WTC11 (cell line): ENCODE measurements around the gene ODAD4. TPM values are rescaled to one million over a fixed set of nuclear protein-coding genes. Genes with fewer than 3 reads are reported as not detected.

Source experiments
- ATAC-seq: fragments of 200-7000 bp; cut with Tn5 transposase; 2 replicates; pipeline ENCODE4 v1.10.0; 2021; ENCODE audit warnings: mild to moderate bottlenecking, moderate library complexity
- CTCF ChIA-PET: fragments of 300-600 bp; sonication (Branson Sonifier 250); formaldehyde crosslinking; loops from one replicate; lab custom pipeline; 2021; ENCODE audit warnings: antibody characterized with exemption; lab: Charles Lee
- POLR2A ChIA-PET: fragments of 350-600 bp; sonication (Branson Sonifier 250); formaldehyde crosslinking; loops from one replicate; lab custom pipeline; 2021; ENCODE audit warnings: antibody characterized with exemption; lab: Charles Lee
- DNase-seq: peaks from one replicate; pipeline ENCODE4 v3.0.0; 2021; ENCODE audit warnings: low spot score
- H3K27ac Mint-ChIP-seq: 2 replicates; pipeline ENCODE4 v1.8.0; 2021; ENCODE audit warnings: mixed read lengths
- H3K27me3 Mint-ChIP-seq: 2 replicates; pipeline ENCODE4 v1.8.0; 2021; ENCODE audit warnings: low read depth, mild to moderate bottlenecking, moderate library complexity, mixed read lengths
- H3K36me3 Mint-ChIP-seq: 2 replicates; pipeline ENCODE4 v1.8.0; 2021; ENCODE audit warnings: mixed read lengths
- H3K4me1 Mint-ChIP-seq: 2 replicates; pipeline ENCODE4 v1.8.0; 2022; ENCODE audit warnings: mixed read lengths
- H3K4me3 Mint-ChIP-seq: 2 replicates; pipeline ENCODE4 v1.8.0; 2021; ENCODE audit warnings: mild to moderate bottlenecking, moderate library complexity, mixed read lengths
- H3K9me3 Mint-ChIP-seq: 2 replicates; pipeline ENCODE4 v1.8.0; 2021; ENCODE audit warnings: mixed read lengths
- ELF4 ChIP-seq: sonication (generic); formaldehyde crosslinking; IDR thresholded peaks from 2 replicates; pipeline ENCODE4 v1.8.1; 2022; ENCODE audit warnings: low read depth, mild to moderate bottlenecking, moderate library complexity, missing genetic modification reagents
- FOXK1 ChIP-seq: sonication (generic); formaldehyde crosslinking; IDR thresholded peaks from 2 replicates; pipeline ENCODE4 v1.8.0; 2022; ENCODE audit warnings: mild to moderate bottlenecking, moderate library complexity, missing genetic modification reagents
- IRF2 ChIP-seq: sonication (generic); formaldehyde crosslinking; IDR thresholded peaks from 2 replicates; pipeline ENCODE4 v1.8.0; 2022; ENCODE audit warnings: low read depth, missing genetic modification reagents, borderline replicate concordance
- MYBL2 ChIP-seq: sonication (generic); formaldehyde crosslinking; IDR thresholded peaks from 2 replicates; pipeline ENCODE4 v1.8.1; 2023; ENCODE audit warnings: mild to moderate bottlenecking, moderate library complexity, missing genetic modification reagents
- PRRX2 ChIP-seq: fragments of 250-450 bp; sonication (Bioruptor Pico); IDR thresholded peaks from 2 replicates; pipeline ENCODE4 v1.8.0; 2021; ENCODE audit warnings: mild to moderate bottlenecking
- RORB ChIP-seq: fragments of 250-450 bp; sonication (Bioruptor Pico); IDR thresholded peaks from 2 replicates; pipeline ENCODE4 v1.9.0; 2021; ENCODE audit warnings: mild to moderate bottlenecking
- ZNF219 ChIP-seq: sonication (generic); formaldehyde crosslinking; IDR thresholded peaks from 2 replicates; pipeline ENCODE4 v1.8.0; 2023; ENCODE audit warnings: missing genetic modification reagents, mild to moderate bottlenecking, borderline replicate concordance
- ZNF232 ChIP-seq: sonication (generic); formaldehyde crosslinking; IDR thresholded peaks from 2 replicates; pipeline ENCODE4 v1.8.0; 2022; ENCODE audit warnings: mild to moderate bottlenecking, missing genetic modification reagents
- ZNF263 ChIP-seq: sonication (generic); formaldehyde crosslinking; IDR thresholded peaks from 2 replicates; pipeline ENCODE4 v1.8.1; 2022; ENCODE audit warnings: low read depth, mild to moderate bottlenecking, moderate library complexity, missing genetic modification reagents
- ZNF671 ChIP-seq: fragments of 250-450 bp; sonication (Bioruptor Pico); IDR thresholded peaks from 2 replicates; pipeline ENCODE4 v1.8.0; 2021; ENCODE audit warnings: mild to moderate bottlenecking
- total RNA-seq: library from RNA; stranded (reverse); gene quantifications from 3 replicates; pipeline ENCODE4 v1.2.3, GENCODE V29; 2021
- TF ChIP-seq, protein P1 (sequence below): sonication (generic); formaldehyde crosslinking; IDR thresholded peaks from 2 replicates; pipeline ENCODE4 v1.8.0; 2023; ENCODE audit warnings: missing genetic modification reagents, mild to moderate bottlenecking, borderline replicate concordance
- TF ChIP-seq, protein P2 (sequence below): sonication (generic); formaldehyde crosslinking; IDR thresholded peaks from 2 replicates; pipeline ENCODE4 v1.8.0; 2022; ENCODE audit warnings: mild to moderate bottlenecking, missing genetic modification reagents
- TF ChIP-seq, protein P3 (sequence below): sonication (generic); formaldehyde crosslinking; IDR thresholded peaks from 2 replicates; pipeline ENCODE4 v1.8.1; 2022; ENCODE audit warnings: mild to moderate bottlenecking, moderate library complexity, missing genetic modification reagents
- TF ChIP-seq, protein P4 (sequence below): sonication (generic); formaldehyde crosslinking; IDR thresholded peaks from 2 replicates; pipeline ENCODE4 v1.8.1; 2022; ENCODE audit warnings: low read depth, missing genetic modification reagents, borderline replicate concordance

Gene ODAD4
- total RNA-seq, 1 experiment from 2014 or later, result 1.9 TPM

DNA sequence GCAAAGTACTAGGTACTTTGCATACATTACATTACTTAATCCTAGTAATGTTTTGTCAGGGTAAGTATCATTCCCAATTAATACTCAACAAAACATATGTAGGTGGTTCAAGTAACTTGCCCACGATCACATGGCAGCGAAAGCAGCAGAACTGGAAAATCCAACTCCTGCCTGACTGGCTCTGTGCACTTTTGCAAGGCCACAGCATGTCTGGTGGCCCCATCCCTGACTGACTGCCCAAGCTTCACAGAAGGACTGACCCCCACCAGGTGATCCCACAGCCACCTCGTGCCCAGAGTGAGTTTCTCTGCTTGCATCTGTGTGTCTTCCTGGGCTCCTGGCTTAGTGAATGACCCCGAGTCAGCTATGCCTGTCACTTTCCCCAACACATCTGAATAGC is 47.6 kb downstream of the ODAD4 start (continued):
- TF ChIP-seq, protein P1, sequence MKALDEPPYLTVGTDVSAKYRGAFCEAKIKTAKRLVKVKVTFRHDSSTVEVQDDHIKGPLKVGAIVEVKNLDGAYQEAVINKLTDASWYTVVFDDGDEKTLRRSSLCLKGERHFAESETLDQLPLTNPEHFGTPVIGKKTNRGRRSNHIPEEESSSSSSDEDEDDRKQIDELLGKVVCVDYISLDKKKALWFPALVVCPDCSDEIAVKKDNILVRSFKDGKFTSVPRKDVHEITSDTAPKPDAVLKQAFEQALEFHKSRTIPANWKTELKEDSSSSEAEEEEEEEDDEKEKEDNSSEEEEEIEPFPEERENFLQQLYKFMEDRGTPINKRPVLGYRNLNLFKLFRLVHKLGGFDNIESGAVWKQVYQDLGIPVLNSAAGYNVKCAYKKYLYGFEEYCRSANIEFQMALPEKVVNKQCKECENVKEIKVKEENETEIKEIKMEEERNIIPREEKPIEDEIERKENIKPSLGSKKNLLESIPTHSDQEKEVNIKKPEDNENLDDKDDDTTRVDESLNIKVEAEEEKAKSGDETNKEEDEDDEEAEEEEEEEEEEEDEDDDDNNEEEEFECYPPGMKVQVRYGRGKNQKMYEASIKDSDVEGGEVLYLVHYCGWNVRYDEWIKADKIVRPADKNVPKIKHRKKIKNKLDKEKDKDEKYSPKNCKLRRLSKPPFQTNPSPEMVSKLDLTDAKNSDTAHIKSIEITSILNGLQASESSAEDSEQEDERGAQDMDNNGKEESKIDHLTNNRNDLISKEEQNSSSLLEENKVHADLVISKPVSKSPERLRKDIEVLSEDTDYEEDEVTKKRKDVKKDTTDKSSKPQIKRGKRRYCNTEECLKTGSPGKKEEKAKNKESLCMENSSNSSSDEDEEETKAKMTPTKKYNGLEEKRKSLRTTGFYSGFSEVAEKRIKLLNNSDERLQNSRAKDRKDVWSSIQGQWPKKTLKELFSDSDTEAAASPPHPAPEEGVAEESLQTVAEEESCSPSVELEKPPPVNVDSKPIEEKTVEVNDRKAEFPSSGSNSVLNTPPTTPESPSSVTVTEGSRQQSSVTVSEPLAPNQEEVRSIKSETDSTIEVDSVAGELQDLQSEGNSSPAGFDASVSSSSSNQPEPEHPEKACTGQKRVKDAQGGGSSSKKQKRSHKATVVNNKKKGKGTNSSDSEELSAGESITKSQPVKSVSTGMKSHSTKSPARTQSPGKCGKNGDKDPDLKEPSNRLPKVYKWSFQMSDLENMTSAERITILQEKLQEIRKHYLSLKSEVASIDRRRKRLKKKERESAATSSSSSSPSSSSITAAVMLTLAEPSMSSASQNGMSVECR (CRISPR knock-in tag), result no peak
- TF ChIP-seq ZNF219 (no peak), ZNF263 (CRISPR knock-in tag) (no peak)

DNA sequence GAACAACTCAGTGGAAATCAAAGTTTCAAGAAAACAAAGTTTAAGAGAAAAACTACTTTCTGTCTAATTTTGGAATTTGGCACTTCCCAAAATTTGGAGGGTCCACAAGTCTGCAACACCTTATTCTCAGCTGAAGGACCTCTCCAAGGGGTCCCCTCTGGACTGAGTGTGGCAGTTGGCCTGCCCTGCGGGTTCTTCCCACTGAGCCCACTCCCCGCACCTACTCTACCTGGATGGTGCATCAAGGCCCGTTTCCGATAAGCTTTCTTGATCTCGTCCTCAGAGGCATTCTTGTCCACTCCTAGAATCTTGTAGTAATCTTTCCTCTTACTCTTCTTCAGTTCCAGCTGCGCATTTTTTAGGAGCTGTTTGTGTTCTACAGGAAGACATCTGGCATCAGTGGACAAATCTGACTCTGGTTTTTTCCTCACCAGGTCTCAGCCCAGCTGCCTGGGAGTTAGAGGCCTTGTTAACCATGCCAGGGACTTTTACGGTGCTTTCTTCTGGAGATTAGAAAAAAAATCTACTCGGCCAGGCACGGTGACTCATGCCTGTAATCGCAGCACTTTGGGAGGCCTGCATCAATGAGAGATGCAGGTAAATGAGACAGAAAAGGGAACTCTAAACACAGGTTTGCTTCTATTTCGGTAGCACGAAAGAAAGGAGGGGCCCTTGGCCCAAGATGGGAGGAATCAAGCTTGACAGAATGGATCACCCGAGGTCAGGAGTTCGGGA is 51.8 kb downstream of the ODAD4 start:
- Mint-ChIP-seq H3K9me3 (0 out of 2 replicates have a peak, but pooled peaks cover 3% of the 10 kb centered on the region), H3K4me3 (no peak overlapping the region), H3K4me1 (no peaks in the 10 kb centered on the region), H3K27me3 (no peaks in the 10 kb centered on the region), H3K27ac (no peak overlapping the region; the same call in 1 of the 2 replicates), H3K36me3 (peaks cover 84% of the 10 kb centered on the region)
- TF ChIP-seq FOXK1 (no peak), ELF4 (CRISPR knock-in tag) (no peak), ZNF263 (CRISPR knock-in tag) (no peak), RORB (CRISPR knock-in tag) (no peak), ZNF671 (no peak), PRRX2 (CRISPR knock-in tag) (no peak), ZNF232 (CRISPR knock-in tag) (no peak)
- TF ChIP-seq, protein P2, sequence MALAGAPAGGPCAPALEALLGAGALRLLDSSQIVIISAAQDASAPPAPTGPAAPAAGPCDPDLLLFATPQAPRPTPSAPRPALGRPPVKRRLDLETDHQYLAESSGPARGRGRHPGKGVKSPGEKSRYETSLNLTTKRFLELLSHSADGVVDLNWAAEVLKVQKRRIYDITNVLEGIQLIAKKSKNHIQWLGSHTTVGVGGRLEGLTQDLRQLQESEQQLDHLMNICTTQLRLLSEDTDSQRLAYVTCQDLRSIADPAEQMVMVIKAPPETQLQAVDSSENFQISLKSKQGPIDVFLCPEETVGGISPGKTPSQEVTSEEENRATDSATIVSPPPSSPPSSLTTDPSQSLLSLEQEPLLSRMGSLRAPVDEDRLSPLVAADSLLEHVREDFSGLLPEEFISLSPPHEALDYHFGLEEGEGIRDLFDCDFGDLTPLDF (CRISPR knock-in tag), result no peak
- TF ChIP-seq, protein P3, sequence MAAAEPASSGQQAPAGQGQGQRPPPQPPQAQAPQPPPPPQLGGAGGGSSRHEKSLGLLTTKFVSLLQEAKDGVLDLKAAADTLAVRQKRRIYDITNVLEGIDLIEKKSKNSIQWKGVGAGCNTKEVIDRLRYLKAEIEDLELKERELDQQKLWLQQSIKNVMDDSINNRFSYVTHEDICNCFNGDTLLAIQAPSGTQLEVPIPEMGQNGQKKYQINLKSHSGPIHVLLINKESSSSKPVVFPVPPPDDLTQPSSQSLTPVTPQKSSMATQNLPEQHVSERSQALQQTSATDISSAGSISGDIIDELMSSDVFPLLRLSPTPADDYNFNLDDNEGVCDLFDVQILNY (CRISPR knock-in tag), result no peak
- ChIA-PET CTCF (no interaction called here), POLR2A (interaction anchor here (0.6 kb wide), 1 partner anchor 1821 kb away, joined by 8 read pairs; no protein-coding TSS in a partner anchor)
- no peak for ATAC-seq
- DNase-seq, result no peak

DNA sequence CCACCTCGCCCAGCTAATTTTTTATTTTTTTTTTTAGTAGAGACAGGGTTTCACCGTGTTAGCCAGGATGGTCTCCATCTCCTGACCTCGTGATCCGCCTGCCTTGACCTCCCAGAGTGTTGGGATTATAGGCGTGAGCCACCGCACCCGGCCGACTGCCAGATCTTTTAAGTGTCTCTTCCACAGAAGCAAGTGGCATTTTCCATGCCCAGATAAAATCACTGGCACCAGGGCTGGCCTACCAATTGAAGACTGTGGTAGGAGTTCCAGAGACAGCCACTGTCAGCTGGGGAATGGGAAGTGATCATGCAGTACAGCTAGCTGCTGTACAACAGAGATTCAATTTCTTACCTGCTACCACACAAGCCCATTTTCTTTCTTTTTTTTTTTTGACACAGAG is 54.0 kb downstream of the ODAD4 start:
- no peak overlapping the region for H3K27ac Mint-ChIP-seq
- TF ChIP-seq IRF2 (CRISPR knock-in tag) (no peak), MYBL2 (CRISPR knock-in tag) (no peak)
- TF ChIP-seq, protein P4, sequence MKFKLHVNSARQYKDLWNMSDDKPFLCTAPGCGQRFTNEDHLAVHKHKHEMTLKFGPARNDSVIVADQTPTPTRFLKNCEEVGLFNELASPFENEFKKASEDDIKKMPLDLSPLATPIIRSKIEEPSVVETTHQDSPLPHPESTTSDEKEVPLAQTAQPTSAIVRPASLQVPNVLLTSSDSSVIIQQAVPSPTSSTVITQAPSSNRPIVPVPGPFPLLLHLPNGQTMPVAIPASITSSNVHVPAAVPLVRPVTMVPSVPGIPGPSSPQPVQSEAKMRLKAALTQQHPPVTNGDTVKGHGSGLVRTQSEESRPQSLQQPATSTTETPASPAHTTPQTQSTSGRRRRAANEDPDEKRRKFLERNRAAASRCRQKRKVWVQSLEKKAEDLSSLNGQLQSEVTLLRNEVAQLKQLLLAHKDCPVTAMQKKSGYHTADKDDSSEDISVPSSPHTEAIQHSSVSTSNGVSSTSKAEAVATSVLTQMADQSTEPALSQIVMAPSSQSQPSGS (CRISPR knock-in tag), result no peak
- TF ChIP-seq, all 79 proteins: peak for 0
- H3K9me3 Mint-ChIP-seq, result 0 out of 2 replicates have a peak, but pooled peaks cover 3% of the 10 kb centered on the region
- ChIA-PET CTCF (interaction anchor here (1.1 kb wide), 1 partner anchor 44 kb away, joined by 3 read pairs; no protein-coding TSS in a partner anchor), POLR2A (no interaction called here)
- H3K27me3 Mint-ChIP-seq, result no peaks in the 10 kb centered on the region
- ATAC-seq (no peak), DNase-seq (no peak)
- no peak overlapping the region for H3K4me3 Mint-ChIP-seq
- peaks cover 91% of the 10 kb centered on the region for H3K36me3 Mint-ChIP-seq
- no peaks in the 10 kb centered on the region for H3K4me1 Mint-ChIP-seq
